ENCODE results near the gene LRG1.

DNA sequence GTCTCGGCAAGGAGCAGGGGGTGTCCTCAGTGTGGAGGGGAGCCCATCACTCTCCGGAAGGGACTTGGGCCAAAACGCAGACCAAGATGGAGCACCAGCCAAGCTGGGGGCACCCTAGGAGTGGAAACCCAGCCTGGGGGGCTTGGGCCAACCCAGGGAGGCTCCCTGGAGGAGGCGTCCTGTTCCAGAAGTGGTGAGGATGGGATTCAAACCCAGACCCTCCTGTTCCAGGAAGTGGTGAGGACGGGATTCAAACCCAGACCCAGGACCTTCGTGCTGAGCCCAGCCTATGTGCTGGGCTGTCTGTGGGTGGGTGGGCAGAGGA is 20.7 kb downstream of the LRG1 start:
- TF ChIP-seq YY1 (IDR thresholded peaks at IDR 0.05; ENCODE audit: low read depth, low read length) (no peak), FOXK2 (IDR thresholded peaks at IDR 0.05) (no peak), POLR2AphosphoS5 (IDR thresholded peaks at IDR 0.05; ENCODE audit: low read length) (no peak)
- TF ChIP-seq, protein P1, sequence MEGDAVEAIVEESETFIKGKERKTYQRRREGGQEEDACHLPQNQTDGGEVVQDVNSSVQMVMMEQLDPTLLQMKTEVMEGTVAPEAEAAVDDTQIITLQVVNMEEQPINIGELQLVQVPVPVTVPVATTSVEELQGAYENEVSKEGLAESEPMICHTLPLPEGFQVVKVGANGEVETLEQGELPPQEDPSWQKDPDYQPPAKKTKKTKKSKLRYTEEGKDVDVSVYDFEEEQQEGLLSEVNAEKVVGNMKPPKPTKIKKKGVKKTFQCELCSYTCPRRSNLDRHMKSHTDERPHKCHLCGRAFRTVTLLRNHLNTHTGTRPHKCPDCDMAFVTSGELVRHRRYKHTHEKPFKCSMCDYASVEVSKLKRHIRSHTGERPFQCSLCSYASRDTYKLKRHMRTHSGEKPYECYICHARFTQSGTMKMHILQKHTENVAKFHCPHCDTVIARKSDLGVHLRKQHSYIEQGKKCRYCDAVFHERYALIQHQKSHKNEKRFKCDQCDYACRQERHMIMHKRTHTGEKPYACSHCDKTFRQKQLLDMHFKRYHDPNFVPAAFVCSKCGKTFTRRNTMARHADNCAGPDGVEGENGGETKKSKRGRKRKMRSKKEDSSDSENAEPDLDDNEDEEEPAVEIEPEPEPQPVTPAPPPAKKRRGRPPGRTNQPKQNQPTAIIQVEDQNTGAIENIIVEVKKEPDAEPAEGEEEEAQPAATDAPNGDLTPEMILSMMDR (IDR thresholded peaks at IDR 0.05 in 2 of 3, conservative IDR thresholded peaks at IDR 0.05 in 1 of 3; ENCODE audit: control insufficient read depth in 2 of 3, extremely low read depth in 1 of 3, insufficient read depth in 1 of 3, low read depth in 3 of 3, low read length in 3 of 3) = no peak
